NCI-H187 treated with DMSO at 0.1 percent for 48 hours (cell line): ENCODE results near the gene HMGN5.

Source experiments
- DNase-seq: peaks from one replicate; lab custom pipeline; 2025; lab: John Stamatoyannopoulos, UW

The HMGN5 gene

GRCh38 chrX:81201671-81202455 lies at the start of gene HMGN5, which contains the start of gene SH3BGRL:
TSS of gene HMGN5 (minus strand) at chrX:81201913. CDS start at chrX:81121549, 80,364 bp downstream.
TSS of gene SH3BGRL (plus strand) at chrX:81202102. CDS start at chrX:81202201, 99 bp downstream.
- DNase-seq: no peak

GRCh38 chrX:81241753-81242152 lies 40.0 kb upstream of the HMGN5 start:
- no peak for DNase-seq

- DNase-seq: no peak
Observed at GRCh38 chrX:81240701-81241331, 39.1 kb upstream of the HMGN5 start.

- no peak for DNase-seq
Observed at GRCh38 chrX:81238166-81238565, 36.5 kb upstream of the HMGN5 start.

- DNase-seq: no peak
Observed at GRCh38 chrX:81237516-81237915, 35.8 kb upstream of the HMGN5 start.

GRCh38 chrX:81232218-81232617 lies 30.5 kb upstream of the HMGN5 start:
- DNase-seq: no peak

- DNase-seq: no peak
Observed at GRCh38 chrX:81231476-81231875, 29.8 kb upstream of the HMGN5 start.

GRCh38 chrX:81229901-81230300 lies 28.2 kb upstream of the HMGN5 start:
- no peak for DNase-seq

GRCh38 chrX:81229229-81229628 lies 27.5 kb upstream of the HMGN5 start:
- no peak for DNase-seq

- DNase-seq: no peak
Observed at GRCh38 chrX:81215685-81216084, 14.0 kb upstream of the HMGN5 start.

GRCh38 chrX:81208916-81209315 lies 7.2 kb upstream of the HMGN5 start:
- DNase-seq: no peak

- DNase-seq: no peak
Observed at GRCh38 chrX:81206476-81206875, 4.8 kb upstream of the HMGN5 start.

- DNase-seq: no peak
Observed at GRCh38 chrX:81205551-81205950, 3.8 kb upstream of the HMGN5 start.

GRCh38 chrX:81202943-81203342 lies 1.2 kb upstream of the HMGN5 start:
- no peak for DNase-seq

- DNase-seq: no peak
Observed at GRCh38 chrX:81202456-81202819, 725 bp upstream of the HMGN5 start.

GRCh38 chrX:81201071-81201470 lies 642 bp downstream of the HMGN5 start:
- no peak for DNase-seq

GRCh38 chrX:81195712-81196111 lies 6.0 kb downstream of the HMGN5 start:
- no peak for DNase-seq

GRCh38 chrX:81195259-81195658 lies 6.5 kb downstream of the HMGN5 start:
- no peak for DNase-seq

- DNase-seq: no peak
Observed at GRCh38 chrX:81174286-81174685, 27.4 kb downstream of the HMGN5 start.

GRCh38 chrX:81168391-81168790 lies 33.3 kb downstream of the HMGN5 start:
- no peak for DNase-seq

- no peak for DNase-seq
Observed at GRCh38 chrX:81121513-81122363, 80.0 kb downstream of the HMGN5 start.

GRCh38 chrX:81120936-81121371 lies 80.8 kb downstream of the HMGN5 start:
- DNase-seq: no peak
